ENCODE measurements around the gene RPTOR. TPM values are rescaled to one million over a fixed set of nuclear protein-coding genes. Genes with fewer than 3 reads are reported as not detected.

RPTOR gene
- total RNA-seq, 3 donors from 2014 or later (not counting 1 experiment from before 2014, with no cell fraction given), result 49.2 to 63.6 (median 55.4) TPM

GRCh38 chr17:80977172-80977571, 432.5 kb downstream of the RPTOR start:
- no peaks in the 10 kb centered on the region for H3K9me3 Mint-ChIP-seq
- peaks cover 0 to 14% of the 10 kb centered on the region in 2 donors for H3K4me1 Mint-ChIP-seq

GRCh38 chr17:80978499-80979497, 434.2 kb downstream of the RPTOR start:
- DNase-seq, result no peak
- WGBS (ENCODE audit: insufficient coverage), result 91% methylated on average over 31 of the region's 31 CpGs
- Mint-ChIP-seq H3K9me3 (no peaks in the 10 kb centered on the region), H3K27me3 (ENCODE audit: low read depth in 2 of 2) (peaks cover 10 to 11% of the 10 kb centered on the region in 2 donors), H3K27ac (no peak overlapping the region), H3K4me3 (no peak overlapping the region), H3K4me1 (peaks cover 0 to 14% of the 10 kb centered on the region in 2 donors), H3K36me3 (no peaks in the 10 kb centered on the region)
- no peak for ATAC-seq
- no peak for TF ChIP-seq CTCF (IDR thresholded peaks at IDR 0.05)
- peaks cover 4% of the 10 kb centered on the region for H3K4me1 ChIP-seq (ENCODE audit: control insufficient read depth, insufficient read depth, low read length)
- H3K4me3 ChIP-seq (ENCODE audit: low read length), result no peak overlapping the region
- intact Hi-C loops (cut with micrococcal nuclease), result no loop called here
- no peaks in the 10 kb centered on the region for H3K36me3 ChIP-seq (ENCODE audit: control insufficient read depth, insufficient read depth, low read length)
- H3K9me3 ChIP-seq (ENCODE audit: control insufficient read depth, insufficient read depth, low read length), result no peaks in the 10 kb centered on the region
- H3K27ac ChIP-seq (ENCODE audit: low read length), result no peak overlapping the region
- peaks cover 4% of the 10 kb centered on the region for H3K27me3 ChIP-seq (ENCODE audit: control insufficient read depth, insufficient read depth, low read length)

More at GRCh38 chr17:80977172-80977571, 432.5 kb downstream of the RPTOR start:
- WGBS (ENCODE audit: insufficient coverage), result 89% methylated on average over 4 of the region's 4 CpGs
- Mint-ChIP-seq H3K27ac (no peak overlapping the region), H3K36me3 (no peaks in the 10 kb centered on the region), H3K27me3 (ENCODE audit: low read depth in 2 of 2) (peaks cover 10 to 11% of the 10 kb centered on the region in 2 donors), H3K4me3 (no peak overlapping the region)
- intact Hi-C loops (cut with micrococcal nuclease), result no loop called here
- Histone ChIP-seq H3K27me3 (ENCODE audit: control insufficient read depth, insufficient read depth, low read length) (peaks cover 4% of the 10 kb centered on the region), H3K36me3 (ENCODE audit: control insufficient read depth, insufficient read depth, low read length) (no peaks in the 10 kb centered on the region), H3K4me1 (ENCODE audit: control insufficient read depth, insufficient read depth, low read length) (peaks cover 4% of the 10 kb centered on the region), H3K27ac (ENCODE audit: low read length) (no peak overlapping the region), H3K9me3 (ENCODE audit: control insufficient read depth, insufficient read depth, low read length) (no peaks in the 10 kb centered on the region), H3K4me3 (ENCODE audit: low read length) (no peak overlapping the region)
- no peak for TF ChIP-seq CTCF (IDR thresholded peaks at IDR 0.05)
- DNase-seq, result no peak
- ATAC-seq, result no peak

GRCh38 chr17:80979547-80980378, 435.1 kb downstream of the RPTOR start:
- peak overlapping the region in 1 of 2 donors; percentile 3 for H3K27ac Mint-ChIP-seq
- TF ChIP-seq CTCF (IDR thresholded peaks at IDR 0.05), result no peak
- 95% methylated on average over 26 of the region's 26 CpGs for WGBS (ENCODE audit: insufficient coverage)
- DNase-seq (no peak), ATAC-seq (no peak)
- no peaks in the 10 kb centered on the region for H3K9me3 ChIP-seq (ENCODE audit: control insufficient read depth, insufficient read depth, low read length)
- no peak overlapping the region for H3K27ac ChIP-seq (ENCODE audit: low read length)
- intact Hi-C loops (cut with micrococcal nuclease), result loop anchor here (2.0 to 5.0 kb wide), 2 partner anchors 402 to 553 kb away; no protein-coding TSS in a partner anchor
- H3K9me3 Mint-ChIP-seq, result no peaks in the 10 kb centered on the region
- no peaks in the 10 kb centered on the region for H3K36me3 ChIP-seq (ENCODE audit: control insufficient read depth, insufficient read depth, low read length)
- H3K4me3 ChIP-seq (ENCODE audit: low read length), result no peak overlapping the region
- H3K27me3 ChIP-seq (ENCODE audit: control insufficient read depth, insufficient read depth, low read length), result peaks cover 4% of the 10 kb centered on the region
- H3K27me3 Mint-ChIP-seq (ENCODE audit: low read depth in 2 of 2), result peaks cover 10 to 11% of the 10 kb centered on the region in 2 donors
- H3K4me1 Mint-ChIP-seq, result peaks cover 0 to 14% of the 10 kb centered on the region in 2 donors
- peaks cover 4% of the 10 kb centered on the region for H3K4me1 ChIP-seq (ENCODE audit: control insufficient read depth, insufficient read depth, low read length)
- H3K4me3 Mint-ChIP-seq, result no peak overlapping the region
- H3K36me3 Mint-ChIP-seq, result no peaks in the 10 kb centered on the region
